ENCODE data around the gene RNF5. TPM values are rescaled to one million over a fixed set of nuclear protein-coding genes. Genes with fewer than 3 reads are reported as not detected.

Gene RNF5
- total and polyA plus RNA-seq, 9 of the 15 experiments (the other 6 are each of a cell fraction or from before 2014, with no cell fraction given) = 62.2 to 245 (median 129) TPM

- no peak for TF ChIP-seq DIDO1 (tag; IDR thresholded peaks at IDR 0.05; ENCODE audit: low read depth)
- no peak for TF ChIP-seq THAP12 (CRISPR knock-in tag; IDR thresholded peaks at IDR 0.05)
- no peak for TF ChIP-seq CHD4 (IDR thresholded peaks at IDR 0.05; ENCODE audit: insufficient read depth, insufficient replicate concordance, low read depth, low read length, poor library complexity, severe bottlenecking)
- TF ChIP-seq TCF7 (IDR thresholded peaks at IDR 0.05; ENCODE audit: borderline replicate concordance) = no peak
- no peak for TF ChIP-seq HNRNPH1 (optimal IDR thresholded peaks at IDR 0.05; ENCODE audit: low read depth, low read length)
- TF ChIP-seq FOXA3 (CRISPR knock-in tag; conservative IDR thresholded peaks at IDR 0.05 in 1 of 2, IDR thresholded peaks at IDR 0.05 in 1 of 2) = no peak
- TF ChIP-seq FOXK1 (CRISPR knock-in tag; IDR thresholded peaks at IDR 0.05; ENCODE audit: borderline replicate concordance) = no peak
- no peak for TF ChIP-seq KAT2B (IDR thresholded peaks at IDR 0.05; ENCODE audit: low read depth, low read length)
- TF ChIP-seq SMAD1 (IDR thresholded peaks at IDR 0.05; ENCODE audit: low read depth, low read length, partially characterized antibody) = no peak
- no peak for TF ChIP-seq E2F6 (IDR thresholded peaks at IDR 0.05; ENCODE audit: borderline replicate concordance in 1 of 2, extremely low read depth in 1 of 2, insufficient read depth in 1 of 2, insufficient read length in 1 of 2, low read depth in 1 of 2, low read length in 1 of 2, poor library complexity in 1 of 2, severe bottlenecking in 1 of 2)
- TF ChIP-seq ZNF395 (CRISPR knock-in tag; IDR thresholded peaks at IDR 0.05) = no peak
- TF ChIP-seq SRSF9 (IDR thresholded peaks at IDR 0.05; ENCODE audit: borderline replicate concordance, low read depth, low read length) = no peak
- TF ChIP-seq BRD9 (IDR thresholded peaks at IDR 0.05; ENCODE audit: low read depth, partially characterized antibody) = no peak
- no peak for TF ChIP-seq NKRF (IDR thresholded peaks at IDR 0.05; ENCODE audit: borderline replicate concordance)
- TF ChIP-seq POU5F1 (IDR thresholded peaks at IDR 0.05; ENCODE audit: borderline replicate concordance, low read depth, low read length, partially characterized antibody) = no peak
- no peak for TF ChIP-seq HDAC3 (IDR thresholded peaks at IDR 0.05; ENCODE audit: borderline replicate concordance, partially characterized antibody)
- TF ChIP-seq IRF1 (CRISPR knock-in tag; IDR thresholded peaks at IDR 0.05; ENCODE audit: borderline replicate concordance) = no peak
- no peak for TF ChIP-seq NUFIP1 (IDR thresholded peaks at IDR 0.05; ENCODE audit: partially characterized antibody)
- TF ChIP-seq BRF1 (IDR thresholded peaks at IDR 0.05; ENCODE audit: borderline replicate concordance, extremely low read depth, insufficient read length) = no peak
Measured at GRCh38 chr6:32216285-32216684, 38.1 kb downstream of the RNF5 start (continued).

Measured in K562 (cell line).